GM12864 (cell line): ENCODE results near the gene TNFAIP8L3.

Source experiments
- DNase-seq: peaks from one replicate; pipeline ENCODE4 v3.0.0-alpha.2; 2011; ENCODE audit warnings: low read depth
- H3K4me3 ChIP-seq: 2 replicates; pipeline ENCODE4 v1.5.1; 2011; ENCODE audit warnings: mild to moderate bottlenecking, low read depth, low read length, control low read depth
- TF ChIP-seq, protein P1 (sequence below): IDR thresholded peaks from 2 replicates; pipeline ENCODE4 v1.5.1; 2011; ENCODE audit warnings: low read depth, mild to moderate bottlenecking, moderate library complexity, low read length, control low read depth, inconsistent platforms; ENCODE audit errors: missing control alignments

The TNFAIP8L3 gene

GRCh38 chr15:51030649-51031316 is 63.9 kb downstream of the TNFAIP8L3 start:
- TF ChIP-seq, protein P1, sequence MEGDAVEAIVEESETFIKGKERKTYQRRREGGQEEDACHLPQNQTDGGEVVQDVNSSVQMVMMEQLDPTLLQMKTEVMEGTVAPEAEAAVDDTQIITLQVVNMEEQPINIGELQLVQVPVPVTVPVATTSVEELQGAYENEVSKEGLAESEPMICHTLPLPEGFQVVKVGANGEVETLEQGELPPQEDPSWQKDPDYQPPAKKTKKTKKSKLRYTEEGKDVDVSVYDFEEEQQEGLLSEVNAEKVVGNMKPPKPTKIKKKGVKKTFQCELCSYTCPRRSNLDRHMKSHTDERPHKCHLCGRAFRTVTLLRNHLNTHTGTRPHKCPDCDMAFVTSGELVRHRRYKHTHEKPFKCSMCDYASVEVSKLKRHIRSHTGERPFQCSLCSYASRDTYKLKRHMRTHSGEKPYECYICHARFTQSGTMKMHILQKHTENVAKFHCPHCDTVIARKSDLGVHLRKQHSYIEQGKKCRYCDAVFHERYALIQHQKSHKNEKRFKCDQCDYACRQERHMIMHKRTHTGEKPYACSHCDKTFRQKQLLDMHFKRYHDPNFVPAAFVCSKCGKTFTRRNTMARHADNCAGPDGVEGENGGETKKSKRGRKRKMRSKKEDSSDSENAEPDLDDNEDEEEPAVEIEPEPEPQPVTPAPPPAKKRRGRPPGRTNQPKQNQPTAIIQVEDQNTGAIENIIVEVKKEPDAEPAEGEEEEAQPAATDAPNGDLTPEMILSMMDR, result no peak
- no peak for DNase-seq
- no peak overlapping the region for H3K4me3 ChIP-seq

- no peak overlapping the region for H3K4me3 ChIP-seq
- DNase-seq, result no peak
- TF ChIP-seq, protein P1, result no peak
Observed at GRCh38 chr15:51025454-51025846, 69.3 kb downstream of the TNFAIP8L3 start.

DNA sequence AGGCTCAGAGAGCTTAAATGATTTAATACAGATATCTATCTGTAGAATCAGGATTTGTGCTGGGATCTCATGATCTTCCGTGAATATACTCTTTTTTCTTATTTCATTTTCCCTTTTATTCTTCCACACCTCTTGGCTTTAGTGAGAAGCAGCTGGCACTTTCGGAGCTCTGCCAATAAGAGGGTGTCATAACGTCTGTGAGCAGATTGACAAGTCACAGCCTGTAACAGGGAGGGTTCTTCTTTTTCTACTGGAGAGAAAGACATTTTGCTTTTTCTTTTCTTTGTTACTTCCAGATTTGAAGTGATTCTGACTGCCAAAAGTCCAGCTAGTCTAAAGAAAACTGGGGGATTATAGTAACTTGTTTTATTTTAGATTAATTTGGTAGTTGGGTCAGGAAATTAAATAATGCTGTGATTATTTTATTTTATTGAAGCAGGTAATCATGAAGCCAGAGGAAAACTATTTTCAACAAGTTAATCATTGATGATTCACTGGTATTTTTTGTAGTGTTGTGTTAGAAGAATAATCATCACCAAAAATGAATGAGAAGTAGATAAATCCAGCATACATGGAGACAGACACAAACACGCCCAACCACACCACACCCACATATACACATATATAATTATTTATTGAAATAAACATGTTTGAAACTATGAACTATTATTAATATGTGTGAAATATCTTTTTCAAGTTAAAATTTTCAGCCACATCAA is 69.8 kb downstream of the TNFAIP8L3 start:
- H3K4me3 ChIP-seq, result no peak overlapping the region
- no peak for DNase-seq
- TF ChIP-seq, protein P1, result no peak

DNA sequence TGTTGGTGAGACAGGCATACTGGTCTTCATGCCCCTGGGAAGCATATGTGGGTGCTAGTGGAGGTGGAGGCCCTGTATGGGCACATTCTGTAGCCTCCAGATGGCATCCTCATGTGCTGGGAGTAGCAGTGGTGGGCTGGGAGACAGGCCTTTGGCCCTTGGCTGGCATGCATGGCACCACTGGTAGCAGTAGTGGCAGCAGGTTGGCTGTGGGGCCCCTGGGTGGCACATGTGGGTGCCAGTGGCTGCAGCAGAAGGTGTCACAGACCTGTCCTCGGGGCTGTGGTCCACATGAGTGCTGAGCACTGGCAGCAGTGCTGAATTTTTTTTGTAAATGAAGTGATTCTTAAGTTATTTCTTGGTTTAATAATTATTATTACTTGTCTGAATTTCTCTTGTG is 71.2 kb downstream of the TNFAIP8L3 start:
- TF ChIP-seq, protein P1, result no peak
- no peak for DNase-seq
- no peak overlapping the region for H3K4me3 ChIP-seq

- no peak overlapping the region for H3K4me3 ChIP-seq
- TF ChIP-seq, protein P1, result no peak
- DNase-seq, result no peak
Observed at GRCh38 chr15:51022206-51022605, 72.5 kb downstream of the TNFAIP8L3 start.

DNA sequence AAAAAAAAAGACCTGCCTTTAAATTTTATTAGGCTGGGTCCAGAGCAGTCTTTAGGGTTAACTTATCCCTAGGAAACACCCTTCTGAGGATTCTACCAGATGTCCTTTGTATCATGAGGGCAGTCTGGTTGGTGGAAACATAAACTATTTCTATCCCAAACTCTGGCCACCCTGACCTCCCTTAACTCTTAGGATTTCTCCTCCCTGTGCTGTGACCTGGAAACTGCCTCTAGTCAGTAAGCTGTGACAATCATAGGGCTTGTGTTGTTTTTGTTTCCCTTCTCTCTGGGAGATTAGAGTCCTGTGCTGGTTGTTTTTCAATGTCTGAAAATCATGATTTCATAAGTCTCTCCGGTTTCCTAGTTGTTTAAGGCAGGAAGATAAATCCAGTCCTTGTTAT is 78.1 kb downstream of the TNFAIP8L3 start:
- no peak overlapping the region for H3K4me3 ChIP-seq
- TF ChIP-seq, protein P1, result no peak
- no peak for DNase-seq
